IMR-90 (cell line): ENCODE data around the gene ZBTB46. TPM values are rescaled to one million over a fixed set of nuclear protein-coding genes. Genes with fewer than 3 reads are reported as not detected.

Experiments
- ATAC-seq: fragments of 200-7000 bp; cut with Tn5 transposase; 2 replicates; pipeline ENCODE4 v1.9.1; 2020; ENCODE audit warnings: low read depth, mild to moderate bottlenecking, moderate library complexity
- BruUV-seq: library from RNA; stranded (reverse); fragments of 400-500 nt; replicated peaks from 2 replicates; lab custom pipeline; 2021; lab: Mats Ljungman, UMichigan
- CTCF ChIA-PET: fragments of 300-600 bp; formaldehyde crosslinking; extraction: SDS; loops from one replicate; lab custom pipeline; 2021; ENCODE audit warnings: antibody characterized with exemption; lab: Yijun Ruan, JAX
- POLR2A ChIA-PET: fragments of 300-600 bp; sonication (Branson Sonifier 250); formaldehyde crosslinking; loops from one replicate; lab custom pipeline; 2022; ENCODE audit warnings: antibody characterized with exemption; ENCODE audit not compliant: unreplicated experiment; lab: Charles Lee
- DNase-seq: peaks from one replicate; pipeline ENCODE4 v3.0.0; 2013
- H2AFZ ChIP-seq: replicated peaks from 2 replicates; pipeline ENCODE3; 2013; ENCODE audit warnings: low read length, mild to moderate bottlenecking; ENCODE audit not compliant: poor library complexity
- H2AK5ac ChIP-seq: 2 replicates; pipeline ENCODE4 v1.6.1; 2013; ENCODE audit warnings: low read depth, low read length, inconsistent platforms
- H2AK9ac ChIP-seq: replicated peaks from 2 replicates; pipeline ENCODE3; 2013; ENCODE audit warnings: mild to moderate bottlenecking, low read depth, low read length, moderate library complexity; ENCODE audit not compliant: poor library complexity
- H2BK120ac ChIP-seq: 2 replicates; pipeline ENCODE4 v1.6.1; 2013; ENCODE audit warnings: low read depth, low read length, inconsistent platforms
- H2BK15ac ChIP-seq: 3 replicates; pipeline ENCODE4 v1.6.1; 2013; ENCODE audit warnings: low read depth, low read length, inconsistent platforms
- H2BK20ac ChIP-seq: 2 replicates; pipeline ENCODE4 v1.6.1; 2013; ENCODE audit warnings: low read depth, mild to moderate bottlenecking, inconsistent platforms, low read length, moderate library complexity
- H2BK5ac ChIP-seq: 2 replicates; pipeline ENCODE4 v1.6.1; 2013; ENCODE audit warnings: mild to moderate bottlenecking, low read depth, low read length, inconsistent platforms; ENCODE audit not compliant: poor library complexity, severe bottlenecking
- H3K14ac ChIP-seq: replicated peaks from 2 replicates; pipeline ENCODE4 v1.6.1; 2013; ENCODE audit warnings: low read depth, low read length, inconsistent platforms
- H3K18ac ChIP-seq: 2 replicates; pipeline ENCODE4 v1.6.1; 2013; ENCODE audit warnings: low read depth, low read length, control low read depth
- H3K23ac ChIP-seq: 2 replicates; pipeline ENCODE4 v1.6.1; 2013; ENCODE audit warnings: low read depth, low read length, inconsistent platforms
- H3K27ac ChIP-seq: 2 replicates; pipeline ENCODE4 v1.5.1; 2013; ENCODE audit warnings: mild to moderate bottlenecking, control low read depth, low read length; ENCODE audit not compliant: insufficient read depth
- H3K27me3 ChIP-seq: 2 replicates; pipeline ENCODE4 v1.6.1; 2013; ENCODE audit warnings: low read length; ENCODE audit not compliant: control insufficient read depth, insufficient read depth
- H3K36me3 ChIP-seq: 2 replicates; pipeline ENCODE4 v1.6.1; 2013; ENCODE audit warnings: low read length, mixed read lengths; ENCODE audit not compliant: control insufficient read depth, insufficient read depth
- H3K4ac ChIP-seq: 2 replicates; pipeline ENCODE4 v1.6.1; 2013; ENCODE audit warnings: low read depth, low read length, inconsistent platforms
- H3K4me1 ChIP-seq: 2 replicates; pipeline ENCODE4 v1.6.1; 2013; ENCODE audit warnings: low read length, mixed read lengths; ENCODE audit not compliant: control insufficient read depth, insufficient read depth
- H3K4me2 ChIP-seq: 2 replicates; pipeline ENCODE4 v1.6.1; 2013; ENCODE audit warnings: low read depth, mild to moderate bottlenecking, control low read depth, low read length, moderate library complexity
- H3K4me3 ChIP-seq: 2 replicates; pipeline ENCODE4 v1.5.1; 2013; ENCODE audit warnings: low read depth, mild to moderate bottlenecking, control low read depth, low read length, moderate library complexity; ENCODE audit not compliant: insufficient read depth
- H3K56ac ChIP-seq: 2 replicates; pipeline ENCODE4 v1.6.1; 2013; ENCODE audit warnings: low read length, inconsistent platforms; ENCODE audit not compliant: insufficient read depth; ENCODE audit errors: extremely low read depth
- H3K79me1 ChIP-seq, 2 experiments: 2 replicates each; pipeline ENCODE4 v1.6.1; 2013; ENCODE audit warnings: low read length in 2 of 2, inconsistent platforms in 1 of 2, low read depth in 1 of 2
- H3K9ac ChIP-seq: 2 replicates; pipeline ENCODE4 v1.6.1; 2013; ENCODE audit warnings: low read depth, low read length, control low read depth
- H3K9me1 ChIP-seq: 2 replicates; pipeline ENCODE4 v1.6.1; 2013; ENCODE audit warnings: low read length, inconsistent platforms; ENCODE audit not compliant: insufficient read depth
- H3K9me3 ChIP-seq: 2 replicates; pipeline ENCODE4 v1.6.1; 2013; ENCODE audit warnings: low read length; ENCODE audit not compliant: control insufficient read depth, insufficient read depth
- H4K20me1 ChIP-seq: 2 replicates; pipeline ENCODE4 v1.6.1; 2013; ENCODE audit warnings: low read length, inconsistent platforms; ENCODE audit not compliant: insufficient read depth
- H4K5ac ChIP-seq: 2 replicates; pipeline ENCODE4 v1.6.1; 2013; ENCODE audit warnings: mild to moderate bottlenecking, low read depth, low read length, control low read depth
- H4K8ac ChIP-seq, 2 experiments: 2 replicates each; pipeline ENCODE4 v1.6.1; 2013; ENCODE audit warnings: low read depth in 2 of 2, low read length in 2 of 2, control low read depth in 1 of 2, inconsistent platforms in 1 of 2
- H4K91ac ChIP-seq: 2 replicates; pipeline ENCODE4 v1.6.1; 2013; ENCODE audit warnings: low read depth, low read length, inconsistent platforms; ENCODE audit not compliant: insufficient read depth
- BHLHE40 ChIP-seq: fragments of 150-350 bp; IDR thresholded peaks from 2 replicates; pipeline ENCODE4 v1.6.1; 2016; ENCODE audit warnings: mild to moderate bottlenecking, low read depth, low read length
- CEBPB ChIP-seq: IDR thresholded peaks from 2 replicates; pipeline ENCODE4 v1.6.1; 2012; ENCODE audit warnings: low read depth, low read length, improper control_type of control experiment
- CHD1 ChIP-seq: IDR thresholded peaks from 2 replicates; pipeline ENCODE4 v1.6.1; 2012; ENCODE audit warnings: low read depth, low read length, improper control_type of control experiment
- FOS ChIP-seq: fragments of 150-350 bp; IDR thresholded peaks from 2 replicates; pipeline ENCODE4 v1.6.1; 2016; ENCODE audit warnings: low read depth, low read length
- MAFK ChIP-seq: IDR thresholded peaks from 2 replicates; pipeline ENCODE4 v1.6.1; 2012; ENCODE audit warnings: low read depth, low read length, improper control_type of control experiment
- MAZ ChIP-seq: IDR thresholded peaks from 2 replicates; pipeline ENCODE4 v1.6.1; 2012; ENCODE audit warnings: low read depth, mild to moderate bottlenecking, low read length, improper control_type of control experiment, moderate library complexity, borderline replicate concordance
- MXI1 ChIP-seq: IDR thresholded peaks from 2 replicates; pipeline ENCODE4 v1.6.1; 2012; ENCODE audit warnings: low read depth, mild to moderate bottlenecking, low read length, moderate library complexity, borderline replicate concordance
- NFE2L2 ChIP-seq: fragments of 150-350 bp; IDR thresholded peaks from 2 replicates; pipeline ENCODE4 v1.6.1; 2016; ENCODE audit warnings: low read depth, mild to moderate bottlenecking, low read length
- POLR2A ChIP-seq: IDR thresholded peaks from 2 replicates; pipeline ENCODE4 v1.6.1; 2012; ENCODE audit warnings: mild to moderate bottlenecking, low read depth, low read length
- RAD21 ChIP-seq: IDR thresholded peaks from 2 replicates; pipeline ENCODE4 v1.6.1; 2012; ENCODE audit warnings: low read length, improper control_type of control experiment
- RCOR1 ChIP-seq: IDR thresholded peaks from 2 replicates; pipeline ENCODE4 v1.6.1; 2012; ENCODE audit warnings: mild to moderate bottlenecking, low read length, improper control_type of control experiment; ENCODE audit not compliant: insufficient replicate concordance
- RFX5 ChIP-seq: IDR thresholded peaks from 2 replicates; pipeline ENCODE4 v1.8.0; 2012; ENCODE audit warnings: low read depth, mild to moderate bottlenecking, low read length, moderate library complexity
- SMC3 ChIP-seq: fragments of 150-350 bp; IDR thresholded peaks from 2 replicates; pipeline ENCODE4 v1.6.1; 2016; ENCODE audit warnings: low read depth, mild to moderate bottlenecking, antibody characterized with exemption, low read length, moderate library complexity
- WGBS, 2 experiments: methylation state at CpG; one replicate each; pipeline versions ENCODE4 v1.1.5 to v1.1.7; 2013; ENCODE audit warnings: missing lambda C conversion rate in 2 of 2; ENCODE audit not compliant: insufficient read length in 1 of 2; ENCODE audit errors: extremely low coverage in 2 of 2; 5-methylcytosine and 5-hydroxymethylcytosine counted together
- dilution Hi-C: fragments of 300-500 bp; cut with HindIII; formaldehyde crosslinking; loops from one replicate; pipeline ENCODE4 v1.14.3; 2018; ENCODE audit warnings: low sequenced_read_pairs; ENCODE audit not compliant: unreplicated experiment
- in situ Hi-C: fragments of 300-500 bp; cut with MboI; formaldehyde crosslinking; loops from 3 replicates; pipeline ENCODE4 v1.14.3; 2019; ENCODE audit warnings: low sequenced_read_pairs, inconsistent platforms, mixed read lengths
- intact Hi-C: fragments of 100-400 bp; cut with micrococcal nuclease; formaldehyde crosslinking; loops from 2 replicates; pipeline ENCODE4 v1.10.0; 2022
- polyA plus RNA-seq, 3 experiments: library from polyadenylated mRNA; depleted of rRNA; stranded (reverse); fragments of >200 nt; gene quantifications; 2 replicates each; pipeline ENCODE4 v1.2.3, GENCODE V29; 2012; ENCODE audit warnings: low replicate concordance in 1 of 3
- total RNA-seq: library from RNA; depleted of rRNA; stranded (reverse); fragments of >200 nt; gene quantifications from 2 replicates; pipeline ENCODE4 v1.2.3, GENCODE V29; 2012
- TF ChIP-seq, protein P1 (sequence below): fragments of 150-350 bp; IDR thresholded peaks from 2 replicates; pipeline ENCODE4 v1.6.1; 2016; ENCODE audit warnings: low read depth, mild to moderate bottlenecking, low read length, moderate library complexity, borderline replicate concordance
- TF ChIP-seq, protein P2 (sequence below): fragments of 150-350 bp; IDR thresholded peaks from 2 replicates; pipeline ENCODE4 v1.6.1; 2017; ENCODE audit warnings: mild to moderate bottlenecking, antibody characterized with exemption, low read length, low read depth
- TF ChIP-seq, protein P3 (sequence below): conservative IDR thresholded peaks from 2 replicates; pipeline ENCODE4 v1.5.1; 2012; ENCODE audit warnings: mild to moderate bottlenecking, low read depth, low read length, improper control_type of control experiment

Gene ZBTB46
- total and polyA plus RNA-seq, 2 of the 4 experiments (the other 2 are of a cell fraction), result 4.2 to 14.9 TPM

DNA sequence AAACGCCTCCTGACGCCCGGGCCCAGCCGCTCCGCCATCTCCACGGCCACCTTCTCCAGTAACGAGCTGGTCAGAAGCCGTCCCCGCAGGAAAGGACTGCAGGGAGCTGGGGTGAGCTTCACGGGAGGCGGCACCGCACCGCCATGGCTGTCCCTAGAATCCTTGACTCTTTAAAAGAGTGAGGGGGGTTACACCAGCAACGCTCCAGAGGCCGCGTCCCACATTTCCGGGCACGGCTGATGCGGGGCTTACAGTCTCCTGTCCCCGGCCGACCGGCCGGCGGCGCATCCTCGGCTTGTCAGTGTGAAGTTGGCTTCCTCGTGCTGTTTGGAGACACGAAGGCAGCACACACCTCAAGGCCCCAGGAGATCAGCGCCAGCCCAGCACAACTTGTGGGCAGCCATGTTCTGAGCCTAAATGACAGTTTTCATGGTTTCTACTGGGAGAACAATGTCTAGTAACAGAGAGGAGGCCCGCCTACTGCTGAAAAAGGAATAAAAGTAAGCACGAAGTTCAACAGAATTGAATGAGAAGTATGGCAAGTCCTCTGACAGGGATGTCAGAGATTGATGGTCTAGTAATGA lies 61.1 kb downstream of the ZBTB46 start:
- H3K18ac ChIP-seq, result no peak overlapping the region
- H2AFZ ChIP-seq, result no peak overlapping the region
- no peak overlapping the region for H4K91ac ChIP-seq
- POLR2A ChIA-PET, result no interaction called here
- H2BK15ac ChIP-seq, result no peak overlapping the region
- dilution Hi-C loops, result no loop called here
- no peak overlapping the region for H3K4me2 ChIP-seq
- no TSS peak for BruUV-seq
- no peaks in the 10 kb centered on the region for H3K27me3 ChIP-seq
- H2BK5ac ChIP-seq, result no peak overlapping the region
- CTCF ChIA-PET, result no interaction called here
- no peak overlapping the region for H3K4ac ChIP-seq
- TF ChIP-seq MXI1, result no peak
- TF ChIP-seq, protein P1, sequence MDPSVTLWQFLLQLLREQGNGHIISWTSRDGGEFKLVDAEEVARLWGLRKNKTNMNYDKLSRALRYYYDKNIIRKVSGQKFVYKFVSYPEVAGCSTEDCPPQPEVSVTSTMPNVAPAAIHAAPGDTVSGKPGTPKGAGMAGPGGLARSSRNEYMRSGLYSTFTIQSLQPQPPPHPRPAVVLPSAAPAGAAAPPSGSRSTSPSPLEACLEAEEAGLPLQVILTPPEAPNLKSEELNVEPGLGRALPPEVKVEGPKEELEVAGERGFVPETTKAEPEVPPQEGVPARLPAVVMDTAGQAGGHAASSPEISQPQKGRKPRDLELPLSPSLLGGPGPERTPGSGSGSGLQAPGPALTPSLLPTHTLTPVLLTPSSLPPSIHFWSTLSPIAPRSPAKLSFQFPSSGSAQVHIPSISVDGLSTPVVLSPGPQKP, result no peak
- no peak for TF ChIP-seq FOS
- no peak for TF ChIP-seq MAZ
- TF ChIP-seq RFX5, result no peak
- TF ChIP-seq BHLHE40, result no peak
- TF ChIP-seq, protein P2, sequence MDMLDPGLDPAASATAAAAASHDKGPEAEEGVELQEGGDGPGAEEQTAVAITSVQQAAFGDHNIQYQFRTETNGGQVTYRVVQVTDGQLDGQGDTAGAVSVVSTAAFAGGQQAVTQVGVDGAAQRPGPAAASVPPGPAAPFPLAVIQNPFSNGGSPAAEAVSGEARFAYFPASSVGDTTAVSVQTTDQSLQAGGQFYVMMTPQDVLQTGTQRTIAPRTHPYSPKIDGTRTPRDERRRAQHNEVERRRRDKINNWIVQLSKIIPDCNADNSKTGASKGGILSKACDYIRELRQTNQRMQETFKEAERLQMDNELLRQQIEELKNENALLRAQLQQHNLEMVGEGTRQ, result no peak
- TF ChIP-seq RAD21, result no peak
- TF ChIP-seq SMC3, result no peak
- TF ChIP-seq, protein P3, sequence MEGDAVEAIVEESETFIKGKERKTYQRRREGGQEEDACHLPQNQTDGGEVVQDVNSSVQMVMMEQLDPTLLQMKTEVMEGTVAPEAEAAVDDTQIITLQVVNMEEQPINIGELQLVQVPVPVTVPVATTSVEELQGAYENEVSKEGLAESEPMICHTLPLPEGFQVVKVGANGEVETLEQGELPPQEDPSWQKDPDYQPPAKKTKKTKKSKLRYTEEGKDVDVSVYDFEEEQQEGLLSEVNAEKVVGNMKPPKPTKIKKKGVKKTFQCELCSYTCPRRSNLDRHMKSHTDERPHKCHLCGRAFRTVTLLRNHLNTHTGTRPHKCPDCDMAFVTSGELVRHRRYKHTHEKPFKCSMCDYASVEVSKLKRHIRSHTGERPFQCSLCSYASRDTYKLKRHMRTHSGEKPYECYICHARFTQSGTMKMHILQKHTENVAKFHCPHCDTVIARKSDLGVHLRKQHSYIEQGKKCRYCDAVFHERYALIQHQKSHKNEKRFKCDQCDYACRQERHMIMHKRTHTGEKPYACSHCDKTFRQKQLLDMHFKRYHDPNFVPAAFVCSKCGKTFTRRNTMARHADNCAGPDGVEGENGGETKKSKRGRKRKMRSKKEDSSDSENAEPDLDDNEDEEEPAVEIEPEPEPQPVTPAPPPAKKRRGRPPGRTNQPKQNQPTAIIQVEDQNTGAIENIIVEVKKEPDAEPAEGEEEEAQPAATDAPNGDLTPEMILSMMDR, result no peak
- TF ChIP-seq CEBPB, result no peak
- no peak for TF ChIP-seq POLR2A
- TF ChIP-seq MAFK, result no peak
- TF ChIP-seq NFE2L2, result no peak
- TF ChIP-seq CHD1, result no peak
- TF ChIP-seq RCOR1, result no peak
- H3K36me3 ChIP-seq, result peaks cover 27% of the 10 kb centered on the region; the same call in 1 of the 2 replicates
- intact Hi-C loops, result no loop called here
- no peak overlapping the region for H3K9ac ChIP-seq
- H3K4me3 ChIP-seq, result no peak overlapping the region
- peaks cover 7% of the 10 kb centered on the region for H3K4me1 ChIP-seq
- no peak overlapping the region for H3K14ac ChIP-seq
- H4K5ac ChIP-seq, result no peak overlapping the region
- in situ Hi-C loops, result no loop called here
- ATAC-seq (no peak), DNase-seq (no peak)
- no peak overlapping the region for H2AK5ac ChIP-seq
- no peak overlapping the region for H2BK20ac ChIP-seq
- H4K20me1 ChIP-seq, result no peaks in the 10 kb centered on the region; the same call in 1 of the 2 replicates
- H3K27ac ChIP-seq, result no peak overlapping the region
- no peak overlapping the region for H3K56ac ChIP-seq
- no peak overlapping the region for H3K23ac ChIP-seq
- peaks cover 9 to 39% of the 10 kb centered on the region in 2 experiments; a peak in 3 of 4 replicates for H3K79me1 ChIP-seq
- H2BK120ac ChIP-seq, result no peak overlapping the region
- H3K9me1 ChIP-seq, result peaks cover under 1% of the 10 kb centered on the region; the same call in 1 of the 2 replicates
- H4K8ac ChIP-seq, result no peak overlapping the region
- H2AK9ac ChIP-seq, result peak overlapping the region; percentile 78
- no peaks in the 10 kb centered on the region for H3K9me3 ChIP-seq
- 93% methylated on average over 9 of the region's 31 CpGs; no CpG with 5 or more reads in 1 of the 2 experiments for WGBS, 2 experiments
